WERI-Rb-1 (cell line): ENCODE measurements around the gene MYBBP1A.

Experiments
- DNase-seq: peaks from one replicate; pipeline ENCODE4 v3.0.0-alpha.2; 2020
- H3K27ac ChIP-seq: fragments of 250-450 bp; sonication (Bioruptor Pico); 2 replicates; pipeline ENCODE4 v1.5.1; 2020; ENCODE audit warnings: mild to moderate bottlenecking, moderate library complexity
- H3K27me3 ChIP-seq: fragments of 250-450 bp; sonication (Bioruptor Pico); 2 replicates; pipeline ENCODE4 v1.5.1; 2021; ENCODE audit warnings: mild to moderate bottlenecking, low read depth, moderate library complexity; ENCODE audit not compliant: insufficient read depth, severe bottlenecking
- H3K36me3 ChIP-seq: fragments of 250-450 bp; sonication (Bioruptor Pico); 2 replicates; pipeline ENCODE4 v1.5.1; 2020; ENCODE audit warnings: mild to moderate bottlenecking, moderate library complexity
- H3K4me3 ChIP-seq: 2 replicates; pipeline ENCODE4 v1.5.1; 2011; ENCODE audit warnings: low read depth, mild to moderate bottlenecking, control low read depth, low read length
- H3K9me3 ChIP-seq: fragments of 250-450 bp; sonication (Bioruptor Pico); 2 replicates; pipeline ENCODE4 v1.5.1; 2021; ENCODE audit warnings: mild to moderate bottlenecking, moderate library complexity; ENCODE audit not compliant: severe bottlenecking
- CTCF ChIP-seq: IDR thresholded peaks from 2 replicates; pipeline ENCODE4 v1.5.1; 2011; ENCODE audit warnings: low read depth, mild to moderate bottlenecking, control low read depth, inconsistent platforms, low read length

MYBBP1A gene

GRCh38 chr17:4548721-4549531 is 6.3 kb downstream of the MYBBP1A start:
- H3K36me3 ChIP-seq, result peaks cover 73% of the 10 kb centered on the region
- H3K4me3 ChIP-seq, result no peak overlapping the region
- no peak for DNase-seq
- no peaks in the 10 kb centered on the region for H3K9me3 ChIP-seq
- H3K27ac ChIP-seq, result peak overlapping the region; percentile 76
- no peak for TF ChIP-seq CTCF
- no peaks in the 10 kb centered on the region for H3K27me3 ChIP-seq

GRCh38 chr17:4548061-4548461 is 7.1 kb downstream of the MYBBP1A start:
- H3K9me3 ChIP-seq, result no peaks in the 10 kb centered on the region
- H3K4me3 ChIP-seq, result no peak overlapping the region
- DNase-seq, result no peak
- H3K27me3 ChIP-seq, result no peaks in the 10 kb centered on the region
- peak overlapping the region; percentile 76 for H3K27ac ChIP-seq
- TF ChIP-seq CTCF, result no peak
- peaks cover 71% of the 10 kb centered on the region for H3K36me3 ChIP-seq

GRCh38 chr17:4547118-4547906 is 7.9 kb downstream of the MYBBP1A start:
- Histone ChIP-seq H3K27me3 (no peaks in the 10 kb centered on the region), H3K27ac (peak overlapping the region; percentile 76), H3K4me3 (no peak overlapping the region), H3K36me3 (peaks cover 72% of the 10 kb centered on the region), H3K9me3 (no peaks in the 10 kb centered on the region)
- TF ChIP-seq CTCF, result no peak
- peak; percentile 90 for DNase-seq

- Histone ChIP-seq H3K27ac (peak overlapping the region; percentile 18; the same call in 1 of the 2 replicates), H3K36me3 (peaks cover 64% of the 10 kb centered on the region), H3K9me3 (no peaks in the 10 kb centered on the region), H3K4me3 (no peak overlapping the region), H3K27me3 (no peaks in the 10 kb centered on the region)
- DNase-seq, result no peak
- TF ChIP-seq CTCF, result no peak
Observed at GRCh38 chr17:4545217-4545951, 9.8 kb downstream of the MYBBP1A start.

- Histone ChIP-seq H3K36me3 (peaks cover 59% of the 10 kb centered on the region), H3K4me3 (no peak overlapping the region), H3K9me3 (no peaks in the 10 kb centered on the region), H3K27me3 (no peaks in the 10 kb centered on the region), H3K27ac (no peak overlapping the region)
- no peak for TF ChIP-seq CTCF
- no peak for DNase-seq
Observed at GRCh38 chr17:4544951-4545216, 10.3 kb downstream of the MYBBP1A start.
